Gastroesophageal sphincter (tissue), 4 donors: ENCODE data around the gene ARHGAP26. TPM values are rescaled to one million over a fixed set of nuclear protein-coding genes. Genes with fewer than 3 reads are reported as not detected.

Experiments
- ATAC-seq: fragments of 150-250 bp; one replicate; pipeline ENCODE4 v1.9.1; 2016; ENCODE audit warnings: mild to moderate bottlenecking, moderate library complexity
- H3K27ac ChIP-seq, 4 donors: fragments of 200-600 bp; sonication (generic) in 3 of 4; 1 replicate in 3 of 4; 2 replicates in 1 of 4; pipeline ENCODE4 v1.5.1; 2016 to 2019
- H3K27me3 ChIP-seq: fragments of 200-600 bp; sonication (generic); one replicate; pipeline ENCODE4 v1.5.1; 2019
- H3K36me3 ChIP-seq, 2 donors: fragments of 200-600 bp; sonication (generic); one replicate each; pipeline ENCODE4 v1.5.1; 2019; ENCODE audit warnings: control low read depth in 1 of 2
- H3K4me1 ChIP-seq, 3 donors: fragments of 200-600 bp; sonication (generic); 1 replicate in 2 of 3; 2 replicates in 1 of 3; pipeline ENCODE4 v1.5.1; 2016 to 2019; ENCODE audit warnings: control low read depth in 2 of 3
- H3K4me3 ChIP-seq, 2 donors: fragments of 200-600 bp; sonication (generic); one replicate each; pipeline ENCODE4 v1.5.1; 2019; ENCODE audit warnings: mild to moderate bottlenecking in 1 of 2, moderate library complexity in 1 of 2
- H3K9me3 ChIP-seq, 3 donors: fragments of 200-600 bp; sonication (generic); one replicate each; pipeline ENCODE4 v1.5.1; 2017 to 2019; ENCODE audit warnings: control low read depth in 2 of 3
- CTCF ChIP-seq, 4 experiments: fragments of 200-600 bp in 2 of 4; fragments of 450-650 bp in 2 of 4; sonication (generic) in 1 of 4; IDR thresholded peaks; one replicate each; pipeline ENCODE4 v1.5.1; 2017 to 2019; ENCODE audit warnings: antibody characterized with exemption in 4 of 4, mild to moderate bottlenecking in 2 of 4, moderate library complexity in 2 of 4
- EP300 ChIP-seq: sonication (generic); formaldehyde crosslinking; IDR thresholded peaks from one replicate; pipeline ENCODE4 v1.6.1; 2017; ENCODE audit warnings: antibody characterized with exemption, mild to moderate bottlenecking
- POLR2A ChIP-seq, 2 donors: fragments of 450-650 bp; IDR thresholded peaks; one replicate each; pipeline ENCODE4 v1.6.1; 2017; ENCODE audit warnings: antibody characterized with exemption in 2 of 2, mild to moderate bottlenecking in 2 of 2, moderate library complexity in 1 of 2
- POLR2AphosphoS5 ChIP-seq: sonication (generic); formaldehyde crosslinking; IDR thresholded peaks from one replicate; pipeline ENCODE4 v1.6.1; 2017; ENCODE audit warnings: antibody characterized with exemption
- WGBS, 2 donors: methylation state at CpG; one replicate each; pipeline ENCODE4 v1.1.5; 2018; ENCODE audit warnings: low coverage in 1 of 2; 5-methylcytosine and 5-hydroxymethylcytosine counted together
- total RNA-seq, 4 donors: library from RNA; depleted of rRNA; stranded (reverse); fragments of >200 nt; gene quantifications; one replicate each; pipeline ENCODE4 v1.1.0, GENCODE V29; 2016

Gene ARHGAP26
- total RNA-seq, 4 donors from 2014 or later = 15.2 to 41.7 (median 31.7) TPM

GRCh38 chr5:143131972-143132371 is 361.8 kb downstream of the ARHGAP26 start:
- WGBS, 2 donors = 56 to 83% methylated on average over 2 to 5 of the region's 6 CpGs
- peaks cover 0 to 20% of the 10 kb centered on the region in 2 donors for H3K36me3 ChIP-seq
- no peaks in the 10 kb centered on the region for H3K9me3 ChIP-seq
- no peak for ATAC-seq
- H3K27me3 ChIP-seq = no peaks in the 10 kb centered on the region
- no peak overlapping the region for H3K4me3 ChIP-seq
- TF ChIP-seq CTCF (IDR thresholded peaks at IDR 0.05) = no peak
- no peak for TF ChIP-seq POLR2AphosphoS5
- no peak for TF ChIP-seq POLR2A (IDR thresholded peaks at IDR 0.05)
- TF ChIP-seq EP300 = no peak
- H3K4me1 ChIP-seq = peaks cover 0 to 51% (median 5%) of the 10 kb centered on the region in 3 donors
- peak overlapping the region in 1 of 4 donors; percentile 7 for H3K27ac ChIP-seq

GRCh38 chr5:143132739-143133138 is 362.6 kb downstream of the ARHGAP26 start:
- Histone ChIP-seq H3K27me3 (no peaks in the 10 kb centered on the region), H3K27ac (no peak overlapping the region), H3K4me3 (no peak overlapping the region), H3K9me3 (no peaks in the 10 kb centered on the region), H3K4me1 (peaks cover 0 to 46% (median 5%) of the 10 kb centered on the region in 3 donors), H3K36me3 (peaks cover 0 to 20% of the 10 kb centered on the region in 2 donors)
- 77 to 100% methylated on average over 1 of the region's 1 CpG for WGBS, 2 donors
- no peak for ATAC-seq
- TF ChIP-seq POLR2A (IDR thresholded peaks at IDR 0.05) = no peak
- TF ChIP-seq CTCF (IDR thresholded peaks at IDR 0.05) = no peak
- TF ChIP-seq EP300 = no peak
- TF ChIP-seq POLR2AphosphoS5 = no peak

- no peak overlapping the region for H3K27ac ChIP-seq
- TF ChIP-seq POLR2AphosphoS5 (no peak), CTCF (IDR thresholded peaks at IDR 0.05) (no peak), EP300 (no peak), POLR2A (IDR thresholded peaks at IDR 0.05) (no peak)
- H3K4me3 ChIP-seq = no peak overlapping the region
- ATAC-seq = no peak
- H3K4me1 ChIP-seq = peaks cover 0 to 36% (median under 1%) of the 10 kb centered on the region in 3 donors
- peaks cover 0 to 20% of the 10 kb centered on the region in 2 donors for H3K36me3 ChIP-seq
- H3K27me3 ChIP-seq = no peaks in the 10 kb centered on the region
- no peaks in the 10 kb centered on the region for H3K9me3 ChIP-seq
- WGBS, 2 donors = 68 to 80% methylated on average over 11 of the region's 11 CpGs
Observed at GRCh38 chr5:143133721-143134120, 363.5 kb downstream of the ARHGAP26 start.

GRCh38 chr5:143134269-143134668 is 364.1 kb downstream of the ARHGAP26 start:
- Histone ChIP-seq H3K4me3 (no peak overlapping the region), H3K36me3 (peaks cover 0 to 20% of the 10 kb centered on the region in 2 donors), H3K27ac (no peak overlapping the region), H3K4me1 (peaks cover 0 to 31% (median 0%) of the 10 kb centered on the region in 3 donors), H3K9me3 (no peaks in the 10 kb centered on the region), H3K27me3 (no peaks in the 10 kb centered on the region)
- TF ChIP-seq EP300 (no peak), POLR2A (IDR thresholded peaks at IDR 0.05) (no peak), CTCF (IDR thresholded peaks at IDR 0.05) (no peak), POLR2AphosphoS5 (no peak)
- no peak for ATAC-seq
- 78% methylated on average over 3 of the region's 3 CpGs for WGBS, 2 donors

- H3K27ac ChIP-seq = no peak overlapping the region
- peaks cover 0 to 20% of the 10 kb centered on the region in 2 donors for H3K36me3 ChIP-seq
- TF ChIP-seq POLR2AphosphoS5 (no peak), CTCF (IDR thresholded peaks at IDR 0.05) (no peak), POLR2A (IDR thresholded peaks at IDR 0.05) (no peak), EP300 (no peak)
- no peak overlapping the region for H3K4me3 ChIP-seq
- H3K27me3 ChIP-seq = no peaks in the 10 kb centered on the region
- no peaks in the 10 kb centered on the region for H3K9me3 ChIP-seq
- 86 to 93% methylated on average over 4 of the region's 4 CpGs for WGBS, 2 donors
- peaks cover 0 to 25% (median 0%) of the 10 kb centered on the region in 3 donors for H3K4me1 ChIP-seq
- ATAC-seq = no peak
Observed at GRCh38 chr5:143134900-143135299, 364.7 kb downstream of the ARHGAP26 start.
